Muscle layer of colon (tissue), 2 donors: ENCODE measurements around the gene SURF2.
"Not testable (repeated sequence)": the region's sequence is repeated elsewhere in the genome, so short reads cannot be mapped to it uniquely, and the experiment has no call there.

Experiments
- H3K27ac ChIP-seq: one replicate; pipeline ENCODE4 v1.7.0; 2013; ENCODE audit warnings: low read depth, mild to moderate bottlenecking, low read length, moderate library complexity
- H3K27me3 ChIP-seq, 2 donors: one replicate each; pipeline ENCODE4 v1.7.0; 2013; ENCODE audit warnings: low read length in 2 of 2, mild to moderate bottlenecking in 2 of 2; ENCODE audit not compliant: insufficient read depth in 2 of 2, control insufficient read depth in 1 of 2
- H3K36me3 ChIP-seq: one replicate; pipeline ENCODE4 v1.7.0; 2013; ENCODE audit warnings: mild to moderate bottlenecking, low read length; ENCODE audit not compliant: insufficient read depth
- H3K4me1 ChIP-seq: one replicate; pipeline ENCODE4 v1.7.0; 2013; ENCODE audit warnings: mild to moderate bottlenecking, low read length; ENCODE audit not compliant: insufficient read depth
- H3K4me3 ChIP-seq, 2 donors: one replicate each; pipeline ENCODE4 v1.7.0; 2013; ENCODE audit warnings: low read length in 2 of 2, low read depth in 1 of 2, mild to moderate bottlenecking in 1 of 2, moderate library complexity in 1 of 2
- H3K9ac ChIP-seq: one replicate; pipeline ENCODE4 v1.7.0; 2013; ENCODE audit warnings: low read length
- H3K9me3 ChIP-seq: one replicate; pipeline ENCODE4 v1.7.0; 2013; ENCODE audit warnings: mild to moderate bottlenecking, low read length
- donor health status: abdominal sarcoma.
- donor health status: Adenocarcinoma of cecum.

SURF2 gene

DNA sequence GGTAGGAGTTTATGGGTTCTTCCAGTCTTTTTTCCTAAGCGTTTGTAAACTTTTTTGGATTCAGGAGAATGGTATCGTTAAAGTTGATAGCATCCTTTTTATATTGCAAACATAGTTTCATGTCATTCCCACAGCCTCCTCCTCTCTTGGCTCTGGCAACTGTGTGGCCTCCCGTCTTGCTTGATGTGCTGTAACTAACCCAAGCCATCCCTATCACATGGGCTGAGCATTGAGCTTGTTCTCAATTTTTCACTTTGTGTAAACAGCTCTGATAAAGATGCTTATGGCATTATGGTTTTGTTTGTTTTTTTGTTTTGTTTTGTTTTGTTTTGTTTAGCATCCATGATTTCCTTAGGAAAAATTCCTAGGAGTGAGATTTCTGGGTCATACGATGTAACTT, 24.4 kb downstream of the SURF2 start:
- Histone ChIP-seq H3K9me3 (no peaks in the 10 kb centered on the region), H3K27ac (no peak overlapping the region), H3K27me3 (no peaks in the 10 kb centered on the region), H3K9ac (no peak overlapping the region), H3K4me3 (no peak overlapping the region), H3K4me1 (peaks cover 4% of the 10 kb centered on the region), H3K36me3 (no peaks in the 10 kb centered on the region)

DNA sequence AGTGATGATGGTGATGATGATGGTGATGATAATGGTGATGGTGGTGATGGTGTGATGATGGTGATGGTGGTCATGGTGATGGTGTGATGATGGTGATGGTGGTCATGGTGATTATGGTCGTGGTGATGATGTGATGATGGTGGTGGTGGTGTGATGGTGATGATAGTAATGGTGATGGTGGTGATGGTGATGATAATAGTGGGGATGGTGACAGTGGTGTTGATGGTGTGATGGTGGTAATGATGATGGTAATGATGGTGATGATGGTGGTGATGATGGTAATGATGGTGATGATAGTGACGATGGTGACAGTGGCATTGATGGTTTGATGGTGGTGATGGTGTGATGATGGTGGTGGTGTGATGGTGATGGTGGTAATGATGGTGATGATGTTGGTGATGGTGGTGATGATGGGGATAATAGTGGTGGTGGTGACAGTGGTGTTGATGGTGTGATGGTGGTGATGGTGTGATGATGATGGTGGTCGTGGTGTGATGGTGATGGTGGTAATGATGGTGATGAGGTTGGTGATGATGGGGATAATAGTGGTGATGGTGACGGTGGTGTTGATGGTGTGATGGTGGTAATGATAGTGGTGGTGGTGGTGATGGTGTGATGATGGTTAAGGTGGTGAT, 26.3 kb downstream of the SURF2 start:
- H3K27ac ChIP-seq = no peak overlapping the region
- H3K4me1 ChIP-seq = no peaks in the 10 kb centered on the region

GRCh38 chr9:133383438-133383837, 27.1 kb downstream of the SURF2 start:
- Histone ChIP-seq H3K27ac (no peak overlapping the region), H3K27me3 (no peaks in the 10 kb centered on the region), H3K36me3 (no peaks in the 10 kb centered on the region), H3K9ac (no peak overlapping the region), H3K4me3 (no peak overlapping the region), H3K4me1 (no peaks in the 10 kb centered on the region), H3K9me3 (no peaks in the 10 kb centered on the region)

More for the DNA sequence above, 26.3 kb downstream of the SURF2 start:
- H3K4me3 ChIP-seq = no peak overlapping the region
- no peak overlapping the region for H3K9ac ChIP-seq
- no peaks in the 10 kb centered on the region for H3K9me3 ChIP-seq
- no peaks in the 10 kb centered on the region for H3K27me3 ChIP-seq
- H3K36me3 ChIP-seq = no peaks in the 10 kb centered on the region

GRCh38 chr9:133384736-133385321, 28.5 kb downstream of the SURF2 start:
- H3K36me3 ChIP-seq = no peaks in the 10 kb centered on the region
- H3K9me3 ChIP-seq = no peaks in the 10 kb centered on the region
- no peaks in the 10 kb centered on the region for H3K27me3 ChIP-seq
- H3K27ac ChIP-seq = no peak overlapping the region
- no peaks in the 10 kb centered on the region for H3K4me1 ChIP-seq
- no peak overlapping the region for H3K4me3 ChIP-seq
- H3K9ac ChIP-seq = no peak overlapping the region

- no peaks in the 10 kb centered on the region for H3K36me3 ChIP-seq
These were observed 29.1 kb downstream of the SURF2 start for GRCh38 chr9:133385452-133385851.

DNA sequence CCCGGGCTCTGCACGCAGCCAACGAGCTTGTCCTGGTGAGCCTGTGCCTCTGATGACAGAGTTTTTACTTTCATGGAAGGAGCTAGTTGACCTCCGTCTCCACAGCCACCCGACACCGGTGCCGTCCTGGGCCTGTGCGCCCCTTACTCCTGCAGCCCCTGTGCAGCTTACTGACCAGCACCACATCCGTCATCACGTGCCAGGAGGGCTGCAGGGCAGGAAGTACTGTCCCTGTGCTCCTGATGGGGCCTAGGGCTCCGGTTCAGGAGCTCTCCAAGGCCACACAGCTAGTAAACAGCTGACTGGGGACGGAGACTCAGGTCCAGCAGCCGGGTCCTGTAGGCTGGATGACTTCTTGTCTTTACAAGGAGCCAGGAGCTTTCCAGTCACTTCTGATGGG, 30.0 kb downstream of the SURF2 start:
- Histone ChIP-seq H3K27ac (no peak overlapping the region), H3K9me3 (no peaks in the 10 kb centered on the region), H3K36me3 (no peaks in the 10 kb centered on the region), H3K27me3 (no peaks in the 10 kb centered on the region), H3K4me1 (no peaks in the 10 kb centered on the region), H3K4me3 (no peak overlapping the region), H3K9ac (no peak overlapping the region)

More at GRCh38 chr9:133385452-133385851, 29.1 kb downstream of the SURF2 start:
- no peak overlapping the region for H3K9ac ChIP-seq
- H3K4me3 ChIP-seq = no peak overlapping the region
- no peaks in the 10 kb centered on the region for H3K4me1 ChIP-seq
- no peaks in the 10 kb centered on the region for H3K9me3 ChIP-seq
- no peaks in the 10 kb centered on the region for H3K27me3 ChIP-seq
- H3K27ac ChIP-seq = no peak overlapping the region

- no peak overlapping the region for H3K4me3 ChIP-seq
- no peaks in the 10 kb centered on the region for H3K36me3 ChIP-seq
- H3K27ac ChIP-seq = no peak overlapping the region
- H3K4me1 ChIP-seq = no peaks in the 10 kb centered on the region
- no peaks in the 10 kb centered on the region for H3K27me3 ChIP-seq
- H3K9ac ChIP-seq = no peak overlapping the region
- no peaks in the 10 kb centered on the region for H3K9me3 ChIP-seq
These were observed 31.3 kb downstream of the SURF2 start for GRCh38 chr9:133387680-133388079.

DNA sequence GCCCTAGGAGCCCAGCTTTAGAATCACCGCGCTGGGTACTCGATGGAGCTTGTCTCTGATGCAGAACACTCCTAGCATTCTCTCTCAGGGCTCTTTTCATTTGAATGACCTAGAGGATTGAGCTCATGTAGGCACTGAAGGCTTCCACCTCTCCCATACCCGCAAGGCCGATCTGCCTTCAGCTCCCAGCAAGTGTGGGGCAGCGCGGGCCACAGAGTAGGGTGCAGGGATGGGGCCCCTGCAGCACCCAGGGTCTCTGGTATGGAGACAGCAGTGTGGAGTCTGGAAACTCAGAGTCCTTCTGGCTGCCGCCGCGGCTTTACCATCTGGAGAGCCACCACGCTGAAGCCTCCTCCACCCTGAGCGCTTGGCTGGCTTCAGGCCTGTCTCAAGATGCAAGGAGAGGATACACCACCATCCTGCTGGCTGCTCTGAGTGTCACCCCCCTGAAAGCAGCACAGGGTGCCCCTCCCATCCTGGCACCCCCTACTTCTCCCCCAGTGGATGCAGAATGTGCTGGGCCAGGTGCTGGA, 32.7 kb downstream of the SURF2 start:
- Histone ChIP-seq H3K4me3 (no peak overlapping the region), H3K27ac (no peak overlapping the region), H3K9me3 (no peaks in the 10 kb centered on the region), H3K9ac (no peak overlapping the region), H3K36me3 (no peaks in the 10 kb centered on the region), H3K27me3 (no peaks in the 10 kb centered on the region), H3K4me1 (no peaks in the 10 kb centered on the region)

DNA sequence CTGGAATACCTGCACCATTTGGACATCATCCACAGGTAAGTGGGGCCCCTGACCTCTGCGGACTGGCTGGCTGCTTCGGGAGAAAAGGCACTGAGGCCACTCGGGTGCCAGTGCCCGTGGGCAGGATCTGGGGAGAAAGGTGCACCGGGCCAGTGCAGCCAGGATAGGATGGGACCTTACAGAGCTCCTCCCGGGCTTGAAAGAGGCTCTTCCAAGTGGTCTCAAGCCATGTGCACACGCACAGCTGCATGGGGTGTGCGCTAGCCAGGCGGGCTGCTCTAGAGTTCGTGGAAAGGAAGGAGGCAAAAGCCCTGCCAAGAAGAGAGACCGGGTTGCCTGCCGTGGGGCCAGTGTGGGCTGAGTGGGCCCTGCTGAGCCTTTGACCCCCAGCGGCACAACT, 33.2 kb downstream of the SURF2 start:
- no peak overlapping the region for H3K4me3 ChIP-seq
- H3K4me1 ChIP-seq = no peaks in the 10 kb centered on the region
- H3K9me3 ChIP-seq = no peaks in the 10 kb centered on the region
- no peak overlapping the region for H3K27ac ChIP-seq
- H3K9ac ChIP-seq = no peak overlapping the region
- H3K27me3 ChIP-seq = peaks cover 0 to 3% of the 10 kb centered on the region in 2 donors
- H3K36me3 ChIP-seq = no peaks in the 10 kb centered on the region

GRCh38 chr9:133390713-133391112, 34.4 kb downstream of the SURF2 start:
- H3K4me1 ChIP-seq = no peaks in the 10 kb centered on the region
- no peak overlapping the region for H3K9ac ChIP-seq
- no peaks in the 10 kb centered on the region for H3K9me3 ChIP-seq
- no peaks in the 10 kb centered on the region for H3K36me3 ChIP-seq
- H3K4me3 ChIP-seq = no peak overlapping the region
- no peak overlapping the region for H3K27ac ChIP-seq
- H3K27me3 ChIP-seq = peaks cover 0 to 10% of the 10 kb centered on the region in 2 donors

DNA sequence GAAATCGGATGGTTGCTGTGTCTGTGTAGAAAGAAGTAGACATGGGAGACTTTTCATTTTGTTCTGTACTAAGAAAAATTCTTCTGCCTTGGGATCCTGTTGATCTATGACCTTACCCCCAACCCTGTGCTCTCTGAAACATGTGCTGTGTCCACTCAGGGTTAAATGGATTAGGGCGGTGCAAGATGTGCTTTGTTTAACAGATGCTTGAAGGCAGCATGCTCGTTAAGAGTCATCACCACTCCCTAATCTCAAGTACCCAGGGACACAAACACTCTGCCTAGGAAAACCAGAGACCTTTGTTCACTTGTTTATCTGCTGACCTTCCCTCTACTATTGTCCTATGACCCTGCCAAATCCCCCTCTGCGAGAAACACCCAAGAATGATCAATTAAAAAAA, 35.1 kb downstream of the SURF2 start:
- not testable (repeated sequence) for H3K4me3 ChIP-seq, H3K36me3 ChIP-seq, H3K9me3 ChIP-seq, H3K4me1 ChIP-seq, H3K9ac ChIP-seq, H3K27ac ChIP-seq, H3K27me3 ChIP-seq

DNA sequence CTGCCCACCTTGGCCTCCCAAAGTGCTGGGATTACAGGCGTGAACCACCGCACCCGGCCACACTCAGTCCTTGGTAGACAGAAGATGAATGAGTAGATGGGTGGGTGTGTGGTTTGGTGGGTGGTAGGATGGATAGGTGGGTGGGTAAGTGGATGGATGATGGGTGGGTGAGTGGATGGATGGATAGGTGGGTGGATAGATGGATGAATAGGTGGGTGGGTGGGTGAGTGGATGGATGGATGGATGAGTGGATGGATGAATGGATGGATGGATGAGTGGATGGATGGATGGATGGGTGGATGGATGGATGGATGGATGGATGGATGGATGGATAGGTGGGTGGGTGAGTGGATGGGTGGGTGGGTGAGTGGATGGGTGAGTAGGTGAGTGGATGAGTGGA, 36.0 kb downstream of the SURF2 start:
- not testable (repeated sequence) for H3K36me3 ChIP-seq, H3K4me3 ChIP-seq, H3K27ac ChIP-seq, H3K27me3 ChIP-seq, H3K9ac ChIP-seq, H3K4me1 ChIP-seq, H3K9me3 ChIP-seq
